Metanephros (tissue), 1 donor: Measurements from ENCODE around the gene NKTR. TPM values are rescaled to one million over a fixed set of nuclear protein-coding genes. Genes with fewer than 3 reads are reported as not detected.

Source experiments
- total RNA-seq: library from RNA; depleted of rRNA; stranded (reverse); fragments of >200 nt; gene quantifications from one replicate; pipeline ENCODE4 v1.2.3, GENCODE V29; 2014

The NKTR gene
- 133 TPM for total RNA-seq

DNA sequence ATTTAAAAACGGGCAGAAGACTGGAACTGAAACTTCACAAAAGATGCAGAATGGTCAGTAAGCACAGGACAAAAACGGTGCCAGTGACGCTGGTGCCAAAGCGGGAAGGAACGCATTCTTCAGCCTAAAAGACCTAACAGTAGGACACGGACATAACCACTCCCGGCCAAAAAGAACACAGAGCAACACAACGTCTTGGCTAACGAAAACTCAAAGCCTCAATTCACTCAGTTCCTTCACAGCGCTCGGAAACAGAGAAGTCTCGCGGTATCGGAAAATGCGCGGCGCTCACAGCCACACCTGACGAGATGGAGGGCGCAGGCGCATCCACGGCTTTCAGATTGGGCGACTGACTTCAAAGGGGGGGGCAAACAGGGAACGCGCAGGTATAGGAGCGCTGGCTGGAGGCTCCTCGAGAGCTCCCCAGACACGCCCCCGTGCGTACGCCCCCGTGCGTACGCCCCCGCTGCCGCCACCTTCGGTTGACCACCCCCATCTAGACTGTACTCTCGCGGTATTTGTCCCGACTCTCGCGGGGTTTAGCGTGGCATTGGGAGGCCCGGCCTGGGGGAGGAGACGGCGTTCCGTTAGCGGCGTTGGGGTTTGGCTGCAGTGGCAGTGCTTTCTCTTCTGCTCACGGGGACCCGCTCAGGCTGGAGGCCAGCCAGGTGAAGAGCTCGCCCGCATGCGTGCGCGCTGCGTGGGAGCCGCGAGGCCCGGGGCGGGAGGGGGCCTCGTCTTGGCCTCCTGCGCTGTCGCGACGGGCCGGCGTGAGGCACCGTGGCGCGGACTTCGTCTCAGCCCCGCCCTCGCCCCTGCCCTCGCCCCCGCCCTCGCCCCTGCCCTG lies at the start of gene NKTR:
TSS of gene NKTR (plus strand) at position 576 of the 847 bp plus-strand sequence. CDS start 321 bp downstream, outside the sequence.

GRCh38 chr3:42581709-42582473 lies 18.6 kb upstream of the NKTR start, which contains the start of gene SEC22C:
Gene SEC22C, minus strand, starts transcription at chr3:42581967. Its CDS starts 12,921 bp downstream, at chr3:42569046.

GRCh38 chr3:42653560-42654330 lies 53.3 kb downstream of the NKTR start, which contains the start of gene ZBTB47:
Gene ZBTB47, plus strand, starts transcription at chr3:42653697. Its CDS starts 4,659 bp downstream, at chr3:42658356.

GRCh38 chr3:42685363-42685881 lies 84.9 kb downstream of the NKTR start, which contains the start of gene KLHL40:
Gene KLHL40, plus strand, starts transcription at chr3:42685537. Its CDS starts 82 bp downstream, at chr3:42685619.

Other genes starting within 250 kb of the NKTR start
- gene LYZL4, start 190.1 kb upstream of the NKTR start, total RNA-seq: not detected
- gene VIPR1, start 98.0 kb upstream of the NKTR start, total RNA-seq: 3.4 TPM
- gene SEC22C, start 18.7 kb upstream of the NKTR start, total RNA-seq: 47.0 TPM
- gene SS18L2, start 9.8 kb upstream of the NKTR start, total RNA-seq: 13.1 TPM
- gene ZBTB47, start 53.0 kb downstream of the NKTR start, total RNA-seq: 23.4 TPM
- gene KLHL40, start 84.9 kb downstream of the NKTR start, total RNA-seq: 38.8 TPM
- gene HHATL, start 102.1 kb downstream of the NKTR start, total RNA-seq: 9.0 TPM
- gene CCDC13, start 172.6 kb downstream of the NKTR start, total RNA-seq: 2.0 TPM
- 87.3 TPM for gene HIGD1A, start 203.8 kb downstream of the NKTR start, total RNA-seq
- 6.4 TPM for gene ACKR2, start 208.8 kb downstream of the NKTR start, total RNA-seq